Ovary (tissue), 9 donors: ENCODE measurements around the gene CKAP5. TPM values are rescaled to one million over a fixed set of nuclear protein-coding genes. Genes with fewer than 3 reads are reported as not detected.
A peak's percentile ranks its signal among the peaks of the same experiment; 100 is the strongest.

Experiments used
- DNase-seq, 5 donors: peaks; one replicate each; pipeline ENCODE4 v3.0.0-alpha.2; 2019 to 2020
- H3K27ac ChIP-seq, 2 donors: fragments of 200-600 bp; one replicate each; pipeline versions ENCODE4 v1.5.1 to v1.8.0; 2019 to 2022
- H3K27me3 ChIP-seq: fragments of 200-600 bp; one replicate; pipeline ENCODE4 v1.8.0; 2022
- H3K36me3 ChIP-seq: fragments of 200-600 bp; sonication (generic); one replicate; pipeline ENCODE4 v1.5.1; 2019
- H3K4me1 ChIP-seq: one replicate; pipeline ENCODE4 v1.8.1; 2013; ENCODE audit warnings: mild to moderate bottlenecking, moderate library complexity; ENCODE audit not compliant: insufficient read depth
- H3K4me3 ChIP-seq: fragments of 200-600 bp; sonication (generic); one replicate; pipeline ENCODE4 v1.5.1; 2017
- H3K9me3 ChIP-seq, 2 donors: fragments of 200-600 bp in 1 of 2; sonication (generic) in 1 of 2; one replicate each; pipeline versions ENCODE4 v1.5.1 to v1.8.1; 2013 to 2019; ENCODE audit warnings: mild to moderate bottlenecking in 1 of 2, moderate library complexity in 1 of 2
- CTCF ChIP-seq, 3 donors: fragments of 450-650 bp in 2 of 3; fragments of 200-600 bp in 1 of 3; IDR thresholded peaks; one replicate each; pipeline versions ENCODE4 v1.5.1 to v1.8.0; 2016 to 2022; ENCODE audit warnings: antibody characterized with exemption in 3 of 3, mild to moderate bottlenecking in 1 of 3
- EP300 ChIP-seq: sonication (generic); formaldehyde crosslinking; IDR thresholded peaks from one replicate; pipeline ENCODE4 v1.6.1; 2017; ENCODE audit warnings: antibody characterized with exemption
- POLR2A ChIP-seq: fragments of 450-650 bp; IDR thresholded peaks from one replicate; pipeline ENCODE4 v1.6.1; 2017; ENCODE audit warnings: antibody characterized with exemption, mild to moderate bottlenecking, moderate library complexity
- WGBS, 3 donors: extraction: QIAGEN DNeasy Blood & Tissue Kit in 1 of 3; methylation state at CpG; one replicate each; pipeline versions ENCODE4 v1.1.5 to v1.1.7; 2013 to 2017; 5-methylcytosine and 5-hydroxymethylcytosine counted together
- intact Hi-C, 4 donors: fragments of 100-400 bp; cut with DNase I; formaldehyde crosslinking; loops; one replicate each; pipeline versions ENCODE4 v1.11.0 to v1.15.1; 2022 to 2023
- polyA plus RNA-seq, 2 donors: library from polyadenylated mRNA; stranded (reverse); fragments of 200-250 nt in 1 of 2; fragments of 350-450 nt in 1 of 2; fragmentation: Illumina TruSeq in 1 of 2; extraction: RNeasy Lipid Tissue Mini Kit (QIAGEN cat#74804) in 1 of 2; gene quantifications; one replicate each; pipeline ENCODE4 v1.2.3, GENCODE V29; 2013 to 2014
- total RNA-seq, 7 donors: library from RNA; depleted of rRNA in 2 of 7; stranded (reverse); fragments of >200 nt in 2 of 7; fragmentation: NEBNext Ultra II Directional in 3 of 7; extraction: Animal tissue kit (Norgen Biotek cat#: 25700) in 3 of 7; gene quantifications; one replicate each; pipeline versions ENCODE4 v1.1.0 to v1.2.4, GENCODE V29; 2016 to 2023
- donor health status: DM: no; HTN: no; CAD: no; lungs with moderate emphysema.
- donor health status: DM: no; HTN: no; CAD: no.
- donor health status: Bipolar disorder and iron deficiency.
- donor health status: DM: yes; HTN: yes; CAD: no.
- donor health status: DM: no; HTN: no; CAD: no.
- donor health status: DM: yes; HTN: yes; CAD: no.

CKAP5 gene
- total and polyA plus RNA-seq, 9 donors, result 25.8 to 110 (median 91.5) TPM

DNA sequence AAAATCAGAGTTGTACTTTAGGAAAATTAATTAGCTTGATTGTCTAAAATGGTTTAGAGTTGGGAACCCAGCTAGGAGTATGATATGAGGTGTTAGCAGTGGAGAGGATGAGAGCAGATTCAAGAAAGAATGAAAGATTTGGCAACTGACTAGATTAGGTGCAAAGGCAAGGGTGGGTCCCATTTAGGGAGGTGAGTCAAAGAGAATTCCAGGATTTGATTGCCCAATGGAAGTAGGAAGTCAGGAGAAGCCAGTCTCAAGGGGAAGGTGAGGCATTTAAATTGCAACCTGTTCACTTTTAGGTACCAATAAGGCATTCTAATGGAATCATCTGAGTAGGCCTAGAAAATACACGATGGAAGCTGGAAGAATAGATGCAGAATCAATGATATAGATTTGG, 3.6 kb upstream of the CKAP5 start:
- no peak overlapping the region for H3K4me3 ChIP-seq
- H3K9me3 ChIP-seq, result no peaks in the 10 kb centered on the region
- H3K36me3 ChIP-seq, result no peaks in the 10 kb centered on the region
- WGBS, 3 donors, result 93 to 100% (median 94%) methylated on average over 1 of the region's 1 CpG
- H3K27me3 ChIP-seq, result no peaks in the 10 kb centered on the region
- intact Hi-C loops, result no loop called here
- TF ChIP-seq EP300, result no peak
- TF ChIP-seq POLR2A, result no peak
- TF ChIP-seq CTCF (IDR thresholded peaks at IDR 0.05), result no peak
- DNase-seq, result no peak
- no peak overlapping the region for H3K27ac ChIP-seq
- H3K4me1 ChIP-seq, result peaks cover 5% of the 10 kb centered on the region

- DNase-seq, result no peak
- Histone ChIP-seq H3K36me3 (no peaks in the 10 kb centered on the region), H3K4me3 (peak overlapping the region; percentile 89), H3K9me3 (no peaks in the 10 kb centered on the region), H3K27ac (no peak overlapping the region), H3K4me1 (peaks cover 2% of the 10 kb centered on the region), H3K27me3 (no peaks in the 10 kb centered on the region)
- TF ChIP-seq CTCF (IDR thresholded peaks at IDR 0.05) (no peak), EP300 (no peak), POLR2A (no peak)
- intact Hi-C loops, result no loop called here
- 0 to 1% (median 0%) methylated on average over 6 of the region's 6 CpGs for WGBS, 3 donors
These were observed 390 bp upstream of the CKAP5 start for GRCh38 chr11:46846510-46846830.

- no peaks in the 10 kb centered on the region for H3K9me3 ChIP-seq
- 0 to 1% (median 0%) methylated on average over 12 of the region's 12 CpGs for WGBS, 3 donors
- peaks cover 2% of the 10 kb centered on the region for H3K4me1 ChIP-seq
- TF ChIP-seq POLR2A (no peak), CTCF (IDR thresholded peaks at IDR 0.05) (no peak), EP300 (no peak)
- no peak for DNase-seq
- no peaks in the 10 kb centered on the region for H3K27me3 ChIP-seq
- H3K27ac ChIP-seq, result peak overlapping the region; percentile 57 to 63
- no peaks in the 10 kb centered on the region for H3K36me3 ChIP-seq
- peak overlapping the region; percentile 89 for H3K4me3 ChIP-seq
- intact Hi-C loops, result no loop called here
These were observed 690 bp downstream of the CKAP5 start for GRCh38 chr11:46845440-46845739.

DNA sequence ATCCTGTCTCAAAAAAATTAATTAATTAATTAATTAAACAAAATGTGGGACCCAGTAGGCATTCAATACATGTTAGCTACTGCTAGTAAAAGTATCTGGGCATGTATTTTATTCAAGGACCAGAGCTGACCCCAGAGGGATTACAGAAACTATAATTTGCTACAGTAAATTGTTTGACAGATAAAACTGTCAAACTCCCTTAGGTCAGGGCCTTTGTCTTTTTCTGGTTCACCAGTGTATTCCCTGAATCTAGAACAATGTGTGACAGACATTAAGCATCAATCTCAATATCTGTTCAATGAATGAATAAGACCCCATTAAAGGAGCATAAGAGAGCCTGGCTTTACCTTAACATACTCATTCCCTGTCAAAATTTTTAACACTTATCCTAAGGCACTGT, 6.0 kb downstream of the CKAP5 start:
- Histone ChIP-seq H3K9me3 (no peaks in the 10 kb centered on the region), H3K4me1 (peaks cover 4% of the 10 kb centered on the region), H3K27me3 (no peaks in the 10 kb centered on the region), H3K36me3 (no peaks in the 10 kb centered on the region), H3K4me3 (no peak overlapping the region), H3K27ac (no peak overlapping the region)
- intact Hi-C loops, result no loop called here
- no peak for DNase-seq
- TF ChIP-seq EP300, result no peak
- no peak for TF ChIP-seq CTCF (IDR thresholded peaks at IDR 0.05)
- no peak for TF ChIP-seq POLR2A

- no peak for DNase-seq
- Histone ChIP-seq H3K27me3 (no peaks in the 10 kb centered on the region), H3K4me1 (peaks cover 3% of the 10 kb centered on the region), H3K4me3 (no peak overlapping the region), H3K27ac (no peak overlapping the region), H3K36me3 (no peaks in the 10 kb centered on the region), H3K9me3 (no peaks in the 10 kb centered on the region)
- intact Hi-C loops, result no loop called here
- no peak for TF ChIP-seq POLR2A
- no peak for TF ChIP-seq EP300
- no peak for TF ChIP-seq CTCF (IDR thresholded peaks at IDR 0.05)
- WGBS, 3 donors, result 94 to 96% (median 95%) methylated on average over 6 of the region's 6 CpGs
These were observed 7.6 kb downstream of the CKAP5 start for GRCh38 chr11:46838501-46838900.
